ENCODE data around the gene COL7A1.

DNA sequence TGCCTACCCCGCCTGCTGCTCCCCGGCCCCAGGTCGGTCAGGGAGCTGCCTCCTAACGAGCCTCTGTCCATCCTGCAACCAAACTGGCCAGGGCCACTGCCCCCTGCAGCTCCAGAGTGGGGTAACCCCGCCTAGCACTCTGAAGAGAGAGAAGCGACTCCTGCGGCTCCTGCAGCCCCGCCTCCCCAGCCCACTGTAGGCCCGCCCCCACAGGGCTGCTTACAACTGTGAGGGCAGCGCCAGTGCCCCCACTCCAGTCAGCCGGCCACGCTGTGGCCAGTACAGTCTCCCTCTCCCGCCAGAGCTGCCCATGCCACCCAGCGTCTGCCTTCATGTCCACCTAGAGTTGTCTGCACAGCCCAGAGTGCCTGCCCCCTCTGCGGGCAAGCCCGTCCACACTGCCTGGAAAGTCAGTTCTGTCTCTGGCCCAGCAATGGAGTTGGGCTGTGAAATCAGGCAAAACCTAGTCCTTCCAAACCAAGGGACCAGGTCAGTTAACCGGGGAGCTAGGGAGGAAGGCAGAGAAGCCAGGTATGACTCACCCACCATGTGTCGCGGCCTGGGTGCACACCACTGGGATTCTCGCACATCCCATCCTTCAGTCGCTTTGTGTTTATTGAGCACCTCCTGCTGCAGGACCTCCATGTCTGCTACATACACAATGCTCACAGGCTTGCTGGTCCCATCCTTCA lies 33.9 kb downstream of the COL7A1 start:
- TF ChIP-seq EZH2 (IDR thresholded peaks at IDR 0.05; ENCODE audit: low read depth), result no peak
- TF ChIP-seq, protein P1, sequence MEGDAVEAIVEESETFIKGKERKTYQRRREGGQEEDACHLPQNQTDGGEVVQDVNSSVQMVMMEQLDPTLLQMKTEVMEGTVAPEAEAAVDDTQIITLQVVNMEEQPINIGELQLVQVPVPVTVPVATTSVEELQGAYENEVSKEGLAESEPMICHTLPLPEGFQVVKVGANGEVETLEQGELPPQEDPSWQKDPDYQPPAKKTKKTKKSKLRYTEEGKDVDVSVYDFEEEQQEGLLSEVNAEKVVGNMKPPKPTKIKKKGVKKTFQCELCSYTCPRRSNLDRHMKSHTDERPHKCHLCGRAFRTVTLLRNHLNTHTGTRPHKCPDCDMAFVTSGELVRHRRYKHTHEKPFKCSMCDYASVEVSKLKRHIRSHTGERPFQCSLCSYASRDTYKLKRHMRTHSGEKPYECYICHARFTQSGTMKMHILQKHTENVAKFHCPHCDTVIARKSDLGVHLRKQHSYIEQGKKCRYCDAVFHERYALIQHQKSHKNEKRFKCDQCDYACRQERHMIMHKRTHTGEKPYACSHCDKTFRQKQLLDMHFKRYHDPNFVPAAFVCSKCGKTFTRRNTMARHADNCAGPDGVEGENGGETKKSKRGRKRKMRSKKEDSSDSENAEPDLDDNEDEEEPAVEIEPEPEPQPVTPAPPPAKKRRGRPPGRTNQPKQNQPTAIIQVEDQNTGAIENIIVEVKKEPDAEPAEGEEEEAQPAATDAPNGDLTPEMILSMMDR (conservative IDR thresholded peaks at IDR 0.05), result no peak
